ENCODE results near the gene MAML2.

MAML2 gene

DNA sequence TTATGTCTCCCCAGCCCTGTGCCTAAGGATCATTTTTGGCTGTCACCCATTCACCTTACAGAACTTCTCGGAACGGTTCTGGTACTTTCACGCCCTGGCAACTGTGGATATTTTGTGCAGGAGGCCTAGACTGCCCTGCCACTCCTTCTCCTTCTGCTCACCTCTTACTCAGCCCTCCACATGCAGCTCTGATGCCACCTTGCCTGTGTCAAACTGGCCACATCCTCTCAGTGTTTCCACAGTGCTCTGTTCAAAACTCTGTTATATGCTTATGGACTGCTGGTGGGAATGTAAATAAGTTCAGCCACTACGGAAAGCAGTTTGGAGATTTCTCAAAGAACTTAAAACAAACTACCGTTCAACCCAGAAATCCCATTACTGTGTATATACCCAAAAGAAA is 318.3 kb downstream of the MAML2 start:
- no peak for DNase-seq

GRCh38 chr11:96023275-96023674 is 319.7 kb downstream of the MAML2 start:
- no peak for DNase-seq

DNA sequence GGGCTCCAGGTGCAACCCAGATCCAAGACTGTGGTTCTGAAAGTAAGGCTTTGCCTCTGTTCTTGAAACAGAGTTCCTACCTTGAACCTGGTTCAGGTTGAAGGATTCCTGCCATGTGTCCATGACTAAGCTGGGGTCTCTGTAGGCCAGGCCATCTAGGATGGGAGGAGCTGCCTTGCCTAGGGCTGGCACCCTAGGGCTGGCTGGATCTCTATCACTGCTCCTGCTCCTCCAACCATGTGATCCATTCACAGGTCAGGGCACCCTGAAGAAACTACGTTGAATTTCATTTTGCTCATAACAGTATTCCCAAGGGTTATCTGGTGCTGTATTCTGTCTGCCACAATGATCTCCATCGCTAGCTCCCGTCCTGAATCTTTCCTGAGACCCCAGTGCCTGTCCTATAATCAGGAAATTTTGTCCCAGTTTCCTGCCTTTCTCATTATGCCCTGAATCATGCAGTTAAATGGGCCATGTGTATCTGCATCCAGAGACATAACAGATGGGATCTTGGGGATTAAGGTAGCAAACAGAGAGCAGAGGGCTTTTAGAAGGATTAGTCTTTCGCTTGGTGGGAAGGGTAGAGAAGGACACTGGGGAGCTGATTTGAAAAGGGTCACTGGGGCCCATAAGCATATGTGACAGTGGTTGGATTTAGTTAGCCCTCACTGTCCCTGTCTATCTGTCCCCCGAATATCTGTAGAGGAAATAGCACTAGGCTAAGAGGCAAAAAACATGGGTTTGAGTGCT is 320.9 kb downstream of the MAML2 start:
- DNase-seq = no peak

GRCh38 chr11:96019810-96020747 is 322.9 kb downstream of the MAML2 start:
- no peak for DNase-seq

GRCh38 chr11:96019281-96019680 is 323.7 kb downstream of the MAML2 start:
- DNase-seq = no peak

DNA sequence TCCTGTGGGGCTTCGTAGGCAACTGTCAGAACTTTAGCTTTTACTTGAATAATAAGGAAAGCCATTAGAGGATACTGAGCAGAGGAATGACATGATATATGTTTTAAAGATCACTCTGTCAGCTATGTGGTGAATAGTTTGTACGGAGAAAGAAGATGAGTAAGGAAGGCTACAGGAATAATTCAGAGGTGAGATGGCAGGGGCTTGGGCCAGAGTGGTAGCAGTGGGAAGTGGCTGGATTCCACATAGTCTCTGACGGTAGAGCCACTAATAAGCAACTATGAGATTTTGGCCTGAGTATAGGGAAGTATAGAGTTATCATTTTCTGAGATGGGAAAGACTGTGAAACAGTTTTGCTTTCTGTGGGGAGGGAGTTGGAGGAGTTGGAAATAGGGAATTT is 325.1 kb downstream of the MAML2 start:
- DNase-seq = no peak

DNA sequence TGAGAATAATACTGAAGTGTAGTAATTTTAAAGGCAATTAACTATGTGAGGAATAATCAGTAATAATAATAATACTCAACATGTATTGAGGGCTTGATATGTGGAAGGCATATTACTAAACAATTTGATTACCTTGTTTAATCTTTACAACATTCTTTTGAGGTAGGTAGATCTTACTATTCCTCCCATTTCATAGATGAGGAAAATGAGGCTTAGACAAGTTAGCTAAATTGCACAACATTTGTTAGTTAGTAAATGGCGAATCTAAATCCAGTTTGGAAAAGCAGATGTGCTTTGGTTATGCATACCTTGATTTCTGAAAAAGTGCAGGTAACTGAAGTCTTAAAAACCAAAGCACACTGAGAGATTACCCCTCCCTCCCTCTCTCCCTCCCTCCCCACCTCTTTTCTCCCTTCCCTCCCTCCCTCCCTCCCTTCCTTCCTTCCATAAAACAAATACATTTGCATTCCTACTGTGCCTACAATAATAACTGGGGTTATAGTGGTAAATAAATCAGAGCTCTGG is 326.0 kb downstream of the MAML2 start:
- DNase-seq = no peak

- DNase-seq = peak; percentile 17 to 49
Observed at GRCh38 chr11:96015906-96016565, 327.0 kb downstream of the MAML2 start.

DNA sequence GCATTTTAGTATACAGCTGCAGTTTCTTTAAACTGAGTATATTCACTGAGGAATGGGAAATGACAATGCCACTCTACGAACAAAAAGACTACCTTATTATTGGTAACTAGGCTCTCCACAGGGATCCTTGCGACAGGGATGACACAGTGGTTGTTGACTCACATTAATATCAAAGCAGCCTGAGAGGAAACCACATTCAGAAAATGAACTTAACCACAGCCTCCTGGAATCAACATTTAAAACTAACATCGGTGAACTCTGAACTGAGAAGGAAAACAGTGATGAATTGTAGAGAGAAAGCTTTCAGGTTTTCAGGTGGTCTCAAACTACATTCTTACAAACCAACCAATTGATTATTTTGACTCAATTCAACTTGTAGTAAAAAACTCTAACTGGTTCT is 328.8 kb downstream of the MAML2 start:
- DNase-seq = peak; percentile 33 to 59

DNA sequence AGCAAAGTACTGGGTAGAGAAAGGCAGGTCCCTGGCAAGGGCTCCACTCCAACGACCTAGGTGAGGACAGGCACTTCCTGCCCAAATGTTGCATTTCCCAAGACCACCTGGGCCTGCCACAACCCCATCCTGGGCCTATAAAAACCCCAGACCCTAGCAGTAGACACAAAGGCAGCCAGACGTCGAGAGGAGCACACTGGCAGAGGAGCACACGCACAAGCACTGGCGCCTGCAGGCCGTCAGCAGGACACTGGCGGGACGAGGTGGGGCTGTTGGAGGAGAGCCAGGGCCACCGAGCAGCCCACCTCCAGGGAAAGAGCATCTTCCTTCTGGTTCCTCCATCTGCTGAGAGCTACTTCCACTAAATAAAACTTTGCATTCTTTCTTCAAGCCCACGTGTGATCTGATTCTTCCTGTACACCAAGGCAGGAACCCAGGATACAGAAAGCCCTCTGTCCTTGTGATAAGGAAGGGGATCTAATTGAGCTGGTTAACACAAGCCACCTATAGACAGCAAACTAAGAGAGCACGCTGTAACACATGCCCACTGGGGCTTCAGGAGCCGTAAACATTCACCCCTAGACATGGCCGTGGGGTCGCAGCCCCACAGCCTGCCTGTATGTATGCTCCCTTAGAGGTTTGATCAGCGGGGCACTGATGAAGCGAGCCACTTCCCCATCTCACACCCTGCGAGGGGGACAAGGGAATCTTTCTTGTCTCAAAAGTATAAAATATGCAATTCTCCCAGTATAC is 329.4 kb downstream of the MAML2 start:
- DNase-seq = peak in 1 of 2 donors; percentile 21

DNA sequence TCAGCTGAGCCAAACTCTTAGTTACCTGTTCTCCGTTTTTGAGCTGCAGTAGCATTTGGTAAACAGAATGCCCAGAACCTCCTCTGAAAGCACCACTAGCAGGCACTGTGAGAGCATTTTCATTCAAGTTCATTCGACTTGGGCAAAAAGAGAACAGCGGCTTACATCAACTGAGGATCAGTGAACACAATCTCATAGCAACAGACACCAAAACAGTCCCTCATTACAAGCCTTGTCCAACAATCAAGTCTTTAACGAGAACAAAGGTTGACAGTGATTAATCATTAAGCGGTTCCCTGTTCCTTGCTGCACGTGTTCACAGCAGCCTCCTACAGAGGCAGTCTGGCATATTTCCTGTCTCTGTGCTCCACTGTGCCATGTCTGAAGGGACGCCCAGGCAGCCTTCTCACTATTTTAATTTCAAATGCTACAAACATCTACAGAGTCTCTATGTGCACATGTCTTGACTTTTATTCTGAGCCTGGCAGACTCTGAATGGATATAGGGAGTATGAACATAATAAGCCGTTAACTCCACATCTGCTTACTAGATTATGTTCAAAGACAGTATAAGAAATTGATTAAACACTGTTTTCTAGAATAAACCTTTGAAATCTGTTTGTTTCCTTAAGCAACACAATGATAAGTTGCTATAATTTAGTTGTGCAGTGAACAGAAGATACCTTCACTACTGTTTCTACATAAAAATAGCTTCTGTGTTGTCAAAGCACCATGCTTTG is 330.7 kb downstream of the MAML2 start:
- peak; percentile 60 to 69 for DNase-seq

DNA sequence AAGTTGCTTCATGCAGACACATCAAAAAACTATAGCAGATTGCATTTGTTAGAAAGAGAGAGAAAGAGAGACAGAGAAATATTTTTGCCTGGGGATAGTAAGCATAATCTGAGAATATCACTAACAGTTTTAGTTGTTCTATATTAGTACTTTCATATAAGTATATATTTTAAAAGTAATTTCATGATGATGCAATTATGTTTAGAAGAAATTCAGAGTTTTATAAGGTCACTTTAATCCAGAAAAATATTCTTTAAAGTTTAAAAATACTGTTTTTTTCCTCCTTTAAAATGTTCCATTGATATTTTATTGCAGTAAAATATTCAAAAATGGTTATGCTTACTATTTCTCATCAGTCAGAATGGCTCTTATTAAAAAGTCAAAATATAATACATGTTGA is 332.3 kb downstream of the MAML2 start:
- no peak for DNase-seq

DNA sequence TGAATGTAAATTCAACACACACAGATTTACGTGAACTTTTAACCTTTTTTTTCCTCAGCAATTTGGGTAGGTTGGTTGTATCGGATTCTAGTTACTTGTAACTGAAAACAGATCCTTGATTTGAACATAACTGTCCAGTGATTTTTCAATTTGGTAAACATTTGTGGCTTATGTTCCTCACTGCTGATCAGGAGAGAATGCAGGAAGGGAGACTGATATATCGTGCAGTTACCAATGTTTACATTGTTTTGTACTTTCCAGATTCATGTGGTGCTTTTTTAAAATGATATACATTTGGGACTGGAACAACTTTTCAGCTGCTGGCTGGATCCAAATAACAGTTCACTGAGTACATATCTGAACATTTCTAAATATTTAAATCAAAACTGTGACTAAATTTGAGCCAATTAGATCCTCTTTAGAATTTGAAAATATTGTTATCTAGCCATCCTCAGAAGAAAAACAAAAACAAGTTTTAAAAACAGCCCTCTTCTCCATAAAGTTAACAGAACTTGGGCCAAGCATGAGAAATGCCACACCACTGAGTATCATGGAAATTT is 334.8 kb downstream of the MAML2 start:
- DNase-seq = no peak

GRCh38 chr11:96006037-96006436 is 337.0 kb downstream of the MAML2 start:
- DNase-seq = no peak

DNA sequence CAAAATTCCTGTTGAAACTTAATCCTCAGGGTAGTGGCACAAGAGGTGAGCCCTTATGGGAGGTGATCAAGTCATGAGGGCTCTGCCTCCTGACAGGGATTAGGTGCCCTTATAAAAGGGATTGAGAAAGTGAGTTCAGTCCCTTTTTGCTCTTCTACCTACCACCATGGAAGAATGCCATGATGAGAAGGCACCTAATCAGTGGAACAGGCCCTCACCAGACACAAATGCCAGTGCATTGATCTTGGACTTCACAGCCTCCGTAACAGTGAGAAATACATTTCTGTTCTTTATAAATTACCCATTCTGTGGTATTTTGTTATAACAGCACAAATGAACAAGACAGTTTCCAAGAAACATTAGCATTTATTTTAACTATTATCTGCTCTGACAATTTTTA is 338.1 kb downstream of the MAML2 start:
- no peak for DNase-seq

GRCh38 chr11:96002754-96003290 is 340.2 kb downstream of the MAML2 start:
- DNase-seq = no peak

- DNase-seq = no peak
Observed at GRCh38 chr11:96002339-96002738, 340.7 kb downstream of the MAML2 start.

- DNase-seq = no peak
Observed at GRCh38 chr11:96001037-96001436, 342.0 kb downstream of the MAML2 start.

DNA sequence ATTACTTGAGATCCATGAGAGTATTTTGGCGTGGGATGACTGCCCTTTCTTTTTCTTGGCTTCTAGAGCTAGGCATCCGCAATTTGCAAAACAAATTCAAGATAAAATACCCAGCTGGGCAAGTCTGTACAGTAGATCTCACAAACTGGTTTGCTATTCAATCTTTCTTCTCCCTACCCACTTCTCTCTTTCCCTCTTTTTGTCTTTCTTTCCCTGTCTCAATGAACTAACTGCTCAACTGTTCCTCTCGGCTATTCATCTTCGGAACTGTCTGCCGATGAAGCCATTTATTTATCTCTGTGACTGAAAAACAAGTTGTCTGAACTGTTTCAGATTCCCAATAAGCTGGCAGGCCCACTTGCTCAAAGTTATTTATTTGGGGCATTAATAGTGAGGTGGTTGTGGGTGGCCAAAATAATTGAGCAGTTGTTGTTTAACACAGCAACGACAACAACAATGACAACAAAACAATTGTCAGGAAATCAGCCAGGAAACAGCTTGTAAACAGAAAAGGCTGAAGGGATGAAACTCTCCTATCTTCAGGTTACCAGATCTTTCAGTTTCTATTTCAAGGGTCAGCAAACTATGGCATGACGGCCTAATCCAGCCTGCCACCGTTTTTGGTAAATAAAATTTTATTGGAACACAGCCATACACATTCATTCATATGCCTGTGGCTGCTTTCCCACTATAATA is 343.1 kb downstream of the MAML2 start:
- no peak for DNase-seq

GRCh38 chr11:95996621-95997235 is 346.3 kb downstream of the MAML2 start:
- no peak for DNase-seq

Measured in CD4-positive, alpha-beta T cell treated with Interleukin-1 beta for 1 hour (primary cell).